HG02973 (cell line): ENCODE data around the gene PDE4D.
"Not testable (repeated sequence)": the region's sequence is repeated elsewhere in the genome, so short reads cannot be mapped to it uniquely, and the experiment has no call there.

Experiments used
- ATAC-seq: cut with Tn5 transposase; IDR thresholded peaks from one replicate; pipeline ENCODE4 v1.9.1; 2021; ENCODE audit warnings: moderate library complexity; ENCODE audit not compliant: unreplicated experiment

Gene PDE4D

GRCh38 chr5:59800347-59800893 lies 93.1 kb downstream of the PDE4D start:
- no peak for ATAC-seq

GRCh38 chr5:59799668-59800346 lies 93.7 kb downstream of the PDE4D start:
- ATAC-seq = peak; percentile 39

GRCh38 chr5:59798862-59799667 lies 94.5 kb downstream of the PDE4D start:
- ATAC-seq = peak; percentile 68

- ATAC-seq = no peak
Measured at GRCh38 chr5:59795141-59795540, 98.4 kb downstream of the PDE4D start.

- ATAC-seq = no peak
Measured at GRCh38 chr5:59792983-59793585, 100.4 kb downstream of the PDE4D start.

GRCh38 chr5:59791617-59792016 lies 101.9 kb downstream of the PDE4D start:
- ATAC-seq = no peak

GRCh38 chr5:59790776-59791475 lies 102.6 kb downstream of the PDE4D start:
- ATAC-seq = no peak

- peak; percentile 62 for ATAC-seq
Measured at GRCh38 chr5:59790376-59790775, 103.2 kb downstream of the PDE4D start.

- ATAC-seq = no peak
Measured at GRCh38 chr5:59789894-59790293, 103.6 kb downstream of the PDE4D start.

GRCh38 chr5:59789197-59789596 lies 104.3 kb downstream of the PDE4D start:
- ATAC-seq = no peak

- ATAC-seq = no peak
Measured at GRCh38 chr5:59786334-59786805, 107.2 kb downstream of the PDE4D start.

GRCh38 chr5:59785676-59786333 lies 107.7 kb downstream of the PDE4D start:
- ATAC-seq = no peak

GRCh38 chr5:59784708-59785107 lies 108.8 kb downstream of the PDE4D start:
- not testable (repeated sequence) for ATAC-seq

- no peak for ATAC-seq
Measured at GRCh38 chr5:59783264-59783663, 110.3 kb downstream of the PDE4D start.

GRCh38 chr5:59782856-59783255 lies 110.7 kb downstream of the PDE4D start:
- ATAC-seq = no peak

GRCh38 chr5:59779453-59779852 lies 114.1 kb downstream of the PDE4D start:
- no peak for ATAC-seq

GRCh38 chr5:59777028-59777427 lies 116.5 kb downstream of the PDE4D start:
- ATAC-seq = no peak

GRCh38 chr5:59773294-59773693 lies 120.2 kb downstream of the PDE4D start:
- ATAC-seq = no peak

- no peak for ATAC-seq
Measured at GRCh38 chr5:59772757-59773156, 120.8 kb downstream of the PDE4D start.

GRCh38 chr5:59772206-59772605 lies 121.3 kb downstream of the PDE4D start:
- no peak for ATAC-seq
